Measurements from ENCODE around the gene ZNF799. TPM values are rescaled to one million over a fixed set of nuclear protein-coding genes. Genes with fewer than 3 reads are reported as not detected.
A peak's percentile ranks its signal among the peaks of the same experiment; 100 is the strongest.
"Not testable (repeated sequence)": the region's sequence is repeated elsewhere in the genome, so short reads cannot be mapped to it uniquely, and the experiment has no call there.

ZNF799 gene
- 1 to 10 TPM; 2.3 to 3.4 TPM for total RNA-seq

DNA sequence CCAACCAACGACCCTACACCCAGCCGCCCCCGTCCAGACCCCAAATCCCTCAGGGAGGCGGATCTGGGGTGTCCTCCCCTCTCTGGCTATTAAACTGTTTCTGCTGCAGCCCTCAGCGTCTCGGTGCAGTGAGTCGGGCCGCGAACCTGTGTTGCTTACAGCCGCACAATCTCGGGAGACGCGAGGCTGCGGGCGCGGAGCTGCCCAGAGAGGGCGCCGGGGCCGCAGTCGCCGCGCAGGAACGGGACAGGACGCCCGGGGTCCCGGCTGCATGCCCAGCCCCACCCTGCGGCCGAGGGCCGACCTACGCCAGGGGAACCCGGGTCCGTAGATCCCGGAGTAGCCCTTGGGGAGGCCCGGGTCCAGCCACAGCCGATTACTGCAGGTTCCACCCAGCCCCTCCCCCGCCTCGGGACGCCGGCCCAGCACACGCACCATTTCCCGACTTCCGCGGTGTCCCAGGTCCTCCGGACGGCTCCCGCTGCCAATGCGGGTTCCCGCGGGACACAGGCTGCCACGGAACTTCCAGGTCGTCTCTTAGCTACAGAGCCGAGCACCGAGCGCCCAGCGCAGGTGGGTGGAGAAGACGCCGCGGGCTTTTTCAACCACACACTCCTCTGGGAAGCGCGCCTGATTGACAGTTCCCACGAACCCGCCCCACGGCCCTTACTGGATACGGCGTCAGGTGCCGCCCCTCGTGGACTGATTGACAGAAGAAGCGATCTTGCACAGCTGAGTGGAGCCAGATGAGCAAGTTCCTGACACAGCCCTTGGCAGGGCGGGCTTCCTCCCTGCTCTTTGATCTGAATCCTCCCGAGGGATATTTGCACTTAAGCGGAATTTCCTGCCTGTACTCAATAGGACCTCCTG is at the start of gene ZNF799:
TSS of gene ZNF799 (minus strand) at position 639 of the 870 bp plus-strand sequence. CDS start at position 438, 201 bp downstream.
- H3K4me3 Mint-ChIP-seq: peak within 1 kb of the TSS; percentile 94 to 95
- peaks cover 17% of the 10 kb centered on the region for H3K4me1 Mint-ChIP-seq (ENCODE audit: low read depth)

DNA sequence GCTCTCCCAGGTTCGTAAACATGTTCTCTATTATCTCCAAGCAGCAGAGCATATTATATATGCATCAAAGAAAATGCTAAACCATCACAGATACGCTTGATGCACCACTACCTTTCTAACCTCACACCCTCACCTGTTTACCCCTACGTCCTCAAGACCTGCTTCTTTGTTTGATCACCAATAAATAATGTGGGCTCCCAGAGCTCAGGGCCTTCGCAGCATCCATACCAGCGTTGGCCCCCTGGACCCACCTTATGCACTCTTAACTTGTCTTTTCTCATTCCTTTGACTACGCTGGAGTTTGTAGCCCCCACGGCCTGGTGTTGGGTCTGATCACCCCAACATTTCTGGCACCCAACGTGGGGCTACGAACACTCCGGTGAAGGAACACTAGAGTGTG is 49.8 kb upstream of the ZNF799 start:
- no peaks in the 10 kb centered on the region for H3K27me3 Mint-ChIP-seq (ENCODE audit: low read depth)
- H3K27ac Mint-ChIP-seq: no peak overlapping the region
- H3K9me3 Mint-ChIP-seq: peaks cover 15 to 18% of the 10 kb centered on the region in 2 donors
- no peak for DNase-seq
- H3K36me3 Mint-ChIP-seq (ENCODE audit: insufficient read depth in 2 of 2): peaks cover 11 to 18% of the 10 kb centered on the region in 2 donors
- no peaks in the 10 kb centered on the region for H3K4me1 Mint-ChIP-seq (ENCODE audit: low read depth)
- H3K4me3 Mint-ChIP-seq: no peak overlapping the region
- no peak for ATAC-seq (replicated peaks in 1 of 2)

More for the DNA sequence above, at the start of gene ZNF799:
- no peaks in the 10 kb centered on the region for H3K27me3 Mint-ChIP-seq (ENCODE audit: low read depth)
- DNase-seq (peak; percentile 86 to 88), ATAC-seq (replicated peaks in 1 of 2) (peak; percentile 95 to 96)
- peak within 1 kb of the TSS; percentile 79 for H3K27ac Mint-ChIP-seq
- H3K36me3 Mint-ChIP-seq (ENCODE audit: insufficient read depth in 2 of 2): peaks cover 6 to 10% of the 10 kb centered on the region in 2 donors
- peaks cover 0 to 10% of the 10 kb centered on the region in 2 donors for H3K9me3 Mint-ChIP-seq

DNA sequence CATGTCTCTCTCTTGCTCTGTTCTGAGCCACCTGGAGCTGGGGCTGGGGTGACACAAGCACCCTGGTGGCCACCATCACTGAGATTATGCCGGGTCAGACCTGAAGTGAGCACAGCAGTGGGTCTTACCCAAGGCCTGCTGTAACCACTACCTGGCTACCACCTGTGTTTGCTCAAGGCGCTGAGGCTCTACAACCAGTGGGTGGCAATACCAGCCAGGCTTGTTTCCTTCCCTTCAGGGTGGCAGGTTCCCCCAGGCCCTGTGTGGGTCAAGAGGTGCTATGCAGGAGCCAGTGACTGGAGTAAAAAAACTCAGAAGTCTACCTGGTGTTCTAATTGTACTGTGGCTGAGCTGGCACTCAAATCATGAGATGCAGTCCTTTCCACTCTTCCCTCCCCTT is 47.7 kb upstream of the ZNF799 start:
- Mint-ChIP-seq H3K9me3 (peaks cover 17 to 22% of the 10 kb centered on the region in 2 donors), H3K4me3 (no peak overlapping the region), H3K4me1 (ENCODE audit: low read depth) (no peaks in the 10 kb centered on the region), H3K27me3 (ENCODE audit: low read depth) (no peaks in the 10 kb centered on the region), H3K27ac (no peak overlapping the region), H3K36me3 (ENCODE audit: insufficient read depth in 2 of 2) (peaks cover 14 to 24% of the 10 kb centered on the region in 2 donors)
- ATAC-seq (replicated peaks in 1 of 2) (no peak), DNase-seq (no peak)

DNA sequence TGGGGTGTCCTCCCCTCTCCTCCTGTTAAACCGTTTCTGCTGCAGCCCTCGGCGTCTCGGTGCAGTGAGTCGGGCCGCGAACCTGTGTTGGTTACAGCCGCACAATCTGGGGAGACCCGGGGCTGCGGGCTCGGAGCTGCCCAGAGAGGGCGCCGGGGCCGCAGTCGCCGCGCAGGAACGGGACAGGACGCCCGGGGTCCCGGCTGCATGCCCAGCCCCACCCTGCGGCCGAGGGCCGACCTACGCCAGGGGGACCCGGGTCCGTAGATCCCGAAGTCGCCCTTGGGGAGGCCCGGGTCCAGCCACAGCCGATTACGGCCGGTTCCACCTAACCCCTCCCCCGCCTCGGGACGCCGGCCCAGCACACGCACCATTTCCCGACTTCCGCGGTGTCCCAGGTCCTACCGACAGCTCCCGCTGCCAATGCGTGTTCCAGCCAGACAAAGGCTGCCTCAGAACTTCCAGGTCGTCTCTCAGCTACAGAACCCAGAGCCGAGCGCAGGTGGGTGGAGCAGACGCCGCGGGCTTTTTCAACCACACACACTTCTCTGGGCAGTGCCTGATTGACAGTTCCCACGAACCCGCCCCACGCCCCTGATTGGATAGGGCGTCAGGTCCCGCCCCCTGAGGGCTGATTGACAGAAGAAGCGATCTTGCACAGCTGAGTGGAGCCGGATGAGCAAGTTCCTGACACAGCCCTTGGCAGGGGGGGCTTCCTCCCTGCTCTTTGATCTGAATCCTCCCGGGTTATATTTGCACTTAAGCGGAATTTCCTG is 39.7 kb upstream of the ZNF799 start, which contains the start of gene ZNF443:
TSS of gene ZNF443 (minus strand) at position 481 of the 776 bp plus-strand sequence. CDS start at position 374, 107 bp downstream.
- peak; percentile 98 to 100 for ATAC-seq (replicated peaks in 1 of 2)

DNA sequence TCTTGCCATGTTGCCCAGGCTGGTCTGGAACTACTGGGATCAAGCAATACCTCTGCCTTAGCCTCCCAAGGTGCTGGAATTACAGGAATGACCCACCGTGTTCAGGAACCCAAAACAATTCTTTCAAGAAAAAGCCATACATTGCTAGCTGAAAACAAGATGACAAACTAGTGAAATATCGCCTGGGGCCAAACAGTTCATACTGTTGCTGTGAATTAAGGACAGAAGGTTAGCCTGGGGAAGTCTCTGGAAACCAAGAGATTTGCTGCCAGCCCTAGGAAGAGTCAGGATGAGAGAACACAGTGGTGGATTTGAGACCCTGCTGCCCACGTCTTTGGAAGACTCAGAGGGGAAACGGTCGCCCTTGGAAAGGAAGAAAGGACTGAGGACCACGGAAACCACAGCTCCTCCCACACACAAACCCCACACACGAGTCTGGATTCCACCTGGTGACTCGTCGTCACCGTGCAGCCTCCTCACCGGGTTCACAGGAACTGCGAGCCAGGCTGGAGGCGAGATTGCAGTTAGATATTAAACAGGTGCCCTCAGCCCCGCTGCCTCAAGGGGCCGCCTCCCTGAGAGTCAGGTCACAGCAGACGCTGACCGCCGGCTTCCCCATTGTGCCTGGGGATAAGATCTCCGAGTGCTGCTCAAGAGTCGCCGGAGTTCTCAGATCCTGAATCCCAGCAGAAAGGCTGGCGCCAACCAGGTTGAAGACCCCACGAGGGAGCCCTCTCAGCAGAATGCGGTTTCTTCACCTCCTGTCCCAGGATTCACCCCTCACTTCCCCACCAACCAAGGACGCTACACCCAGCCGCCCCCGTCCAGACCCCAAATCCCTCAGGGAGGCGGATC is 38.8 kb upstream of the ZNF799 start:
- peak; percentile 14 to 21 for ATAC-seq (replicated peaks in 1 of 2)
- H3K9me3 Mint-ChIP-seq: peaks cover 5 to 12% of the 10 kb centered on the region in 2 donors
- not testable (repeated sequence) for H3K4me1 Mint-ChIP-seq (ENCODE audit: low read depth); H3K27ac Mint-ChIP-seq; H3K27me3 Mint-ChIP-seq (ENCODE audit: low read depth)
- peaks cover 19 to 39% of the 10 kb centered on the region in 2 donors for H3K36me3 Mint-ChIP-seq (ENCODE audit: insufficient read depth in 2 of 2)
- peak overlapping the region; percentile 100 for H3K4me3 Mint-ChIP-seq
- peak; percentile 59 to 68 for DNase-seq

More for the DNA sequence above, 39.7 kb upstream of the ZNF799 start, which contains the start of gene ZNF443:
- Mint-ChIP-seq H3K36me3 (ENCODE audit: insufficient read depth in 2 of 2) (peaks cover 16 to 34% of the 10 kb centered on the region in 2 donors), H3K4me3 (peak within 1 kb of the TSS; percentile 100), H3K27me3 (ENCODE audit: low read depth) (no peaks in the 10 kb centered on the region), H3K9me3 (peaks cover 4 to 10% of the 10 kb centered on the region in 2 donors), H3K4me1 (ENCODE audit: low read depth) (peaks cover 8% of the 10 kb centered on the region), H3K27ac (peak within 1 kb of the TSS; percentile 94)
- peak; percentile 98 to 99 for DNase-seq

DNA sequence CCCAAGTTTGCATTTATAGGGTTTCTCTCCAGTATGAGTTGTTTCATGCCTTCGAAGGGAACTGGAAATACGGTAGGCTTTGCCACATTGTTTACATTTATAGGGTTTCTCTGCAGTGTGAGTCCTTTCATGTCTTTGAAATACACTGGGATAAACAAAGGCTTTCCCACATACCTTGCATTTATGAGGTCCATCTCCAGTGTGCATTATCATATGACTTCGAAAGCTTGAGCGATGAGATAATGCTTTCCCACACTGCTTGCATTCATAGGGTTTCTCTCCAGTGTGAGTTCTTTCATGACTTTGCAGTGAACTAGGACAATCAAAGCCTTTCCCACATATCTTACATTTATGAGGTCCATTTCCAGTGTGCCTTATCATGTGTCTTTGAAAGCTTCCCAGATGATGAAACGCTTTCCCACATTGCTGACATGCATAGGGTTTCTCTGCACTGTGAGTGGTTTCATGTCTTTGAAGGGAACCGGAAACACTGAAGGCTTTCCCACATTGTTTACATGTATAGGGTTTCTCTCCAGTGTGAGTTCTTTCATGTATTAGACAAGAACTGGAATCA is 29.7 kb upstream of the ZNF799 start:
- H3K27ac Mint-ChIP-seq; ATAC-seq (replicated peaks in 1 of 2); H3K4me1 Mint-ChIP-seq (ENCODE audit: low read depth); H3K4me3 Mint-ChIP-seq; DNase-seq; H3K27me3 Mint-ChIP-seq (ENCODE audit: low read depth): not testable (repeated sequence)
- peaks cover 43 to 68% of the 10 kb centered on the region in 2 donors for H3K36me3 Mint-ChIP-seq (ENCODE audit: insufficient read depth in 2 of 2)
- peaks cover 14 to 34% of the 10 kb centered on the region in 2 donors for H3K9me3 Mint-ChIP-seq

DNA sequence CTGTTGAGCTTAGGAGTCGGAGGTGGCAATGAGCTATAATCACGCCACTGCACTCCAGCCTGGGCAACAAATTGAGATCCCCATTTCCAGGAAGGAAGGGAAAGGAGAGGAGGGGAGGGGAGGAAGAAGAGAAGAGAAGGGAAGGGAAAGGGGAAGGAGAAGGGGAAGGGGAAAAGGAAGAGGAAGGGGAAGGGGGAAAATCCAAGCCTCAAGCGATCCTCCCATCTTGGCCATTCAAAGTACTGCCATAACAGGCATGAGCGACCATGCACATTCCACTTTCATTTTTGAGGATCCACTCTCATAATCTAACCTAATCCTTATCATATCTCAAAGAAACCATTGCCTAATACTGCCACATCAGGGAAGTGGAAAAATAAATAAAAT is 24.8 kb upstream of the ZNF799 start:
- Mint-ChIP-seq H3K27me3 (ENCODE audit: low read depth) (no peaks in the 10 kb centered on the region), H3K9me3 (peaks cover 7 to 29% of the 10 kb centered on the region in 2 donors), H3K27ac (no peak overlapping the region), H3K4me3 (no peak overlapping the region), H3K4me1 (ENCODE audit: low read depth) (no peaks in the 10 kb centered on the region), H3K36me3 (ENCODE audit: insufficient read depth in 2 of 2) (peaks cover 42 to 48% of the 10 kb centered on the region in 2 donors)
- no peak for ATAC-seq (replicated peaks in 1 of 2)
- no peak for DNase-seq

DNA sequence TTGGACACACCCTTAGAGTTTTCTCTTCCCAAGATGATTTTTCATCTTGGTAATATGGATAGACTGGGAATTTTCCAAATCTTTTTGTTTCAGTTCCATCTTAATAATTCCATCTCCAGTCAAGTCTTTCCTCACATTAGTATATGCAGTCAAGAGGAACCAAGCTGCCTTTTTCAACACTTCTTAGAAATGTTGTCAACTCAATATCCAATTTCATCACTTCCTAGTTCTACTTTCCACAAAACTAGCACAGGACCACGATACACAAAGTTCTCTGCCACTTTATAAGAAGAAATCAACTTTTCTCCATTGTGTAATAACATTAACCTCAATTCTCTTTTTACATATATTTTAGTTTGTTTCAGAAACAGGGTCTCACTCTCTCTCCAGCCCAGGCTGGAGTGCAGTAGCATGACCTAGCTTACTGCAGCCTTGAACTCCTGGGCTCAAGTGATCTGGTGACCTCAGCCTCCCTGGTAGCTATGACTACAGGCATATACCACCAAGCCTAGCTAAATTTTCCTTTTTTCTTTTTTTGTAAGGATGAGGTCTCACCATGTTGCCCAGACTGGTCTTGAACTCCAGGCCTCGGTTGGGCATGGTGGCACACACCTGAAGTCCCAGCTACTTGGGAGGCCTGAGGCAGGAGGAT is 24.3 kb upstream of the ZNF799 start:
- DNase-seq (no peak), ATAC-seq (replicated peaks in 1 of 2) (no peak)
- Mint-ChIP-seq H3K4me1 (ENCODE audit: low read depth) (no peaks in the 10 kb centered on the region), H3K9me3 (peaks cover 6 to 26% of the 10 kb centered on the region in 2 donors), H3K4me3 (no peak overlapping the region), H3K27me3 (ENCODE audit: low read depth) (no peaks in the 10 kb centered on the region), H3K36me3 (ENCODE audit: insufficient read depth in 2 of 2) (peaks cover 38 to 43% of the 10 kb centered on the region in 2 donors), H3K27ac (no peak overlapping the region)

DNA sequence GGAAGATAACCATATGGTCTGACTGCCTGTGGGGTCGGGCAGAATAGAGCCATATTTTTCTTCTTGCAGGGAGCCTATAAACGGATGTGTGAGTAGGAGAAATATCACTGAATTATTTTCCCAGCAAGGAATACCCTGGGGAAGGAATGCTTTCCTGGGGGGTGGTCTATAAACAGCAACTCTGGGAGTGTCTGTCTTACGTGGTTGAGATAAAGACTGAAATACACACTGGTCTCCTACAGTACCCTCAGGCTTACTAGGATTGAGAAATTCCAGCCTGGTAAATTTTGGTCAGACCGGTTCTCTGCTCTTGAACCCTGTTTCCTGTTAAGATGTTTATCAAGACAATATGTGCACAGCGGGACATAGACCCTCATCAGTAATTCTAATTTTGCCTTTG is 16.2 kb upstream of the ZNF799 start:
- peaks cover 2 to 29% of the 10 kb centered on the region in 2 donors for H3K9me3 Mint-ChIP-seq
- DNase-seq; H3K27ac Mint-ChIP-seq; ATAC-seq (replicated peaks in 1 of 2); H3K4me3 Mint-ChIP-seq; H3K4me1 Mint-ChIP-seq (ENCODE audit: low read depth); H3K27me3 Mint-ChIP-seq (ENCODE audit: low read depth): not testable (repeated sequence)
- peaks cover 16 to 20% of the 10 kb centered on the region in 2 donors for H3K36me3 Mint-ChIP-seq (ENCODE audit: insufficient read depth in 2 of 2)

DNA sequence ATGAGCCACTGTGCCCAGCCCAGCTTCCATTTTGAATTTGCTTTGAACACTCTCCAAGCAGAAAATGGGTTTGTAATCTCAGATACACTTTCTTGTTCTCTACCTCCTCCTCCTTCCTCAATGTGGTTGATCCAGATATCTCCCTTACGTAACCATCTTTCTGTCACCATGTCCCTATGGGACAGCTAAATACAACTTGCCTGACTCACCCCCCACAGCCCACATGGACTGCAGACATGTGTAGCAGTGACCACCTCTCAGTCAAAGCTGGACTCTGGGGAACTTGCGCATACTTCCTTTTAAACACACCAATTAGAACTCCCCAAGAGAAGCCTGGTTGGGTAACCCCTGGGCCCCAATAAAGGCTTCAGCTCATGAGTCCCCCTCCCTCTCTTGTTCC is 10.8 kb upstream of the ZNF799 start:
- ATAC-seq (replicated peaks in 1 of 2) (no peak), DNase-seq (no peak)
- no peak overlapping the region for H3K4me3 Mint-ChIP-seq
- H3K27me3 Mint-ChIP-seq (ENCODE audit: low read depth): no peaks in the 10 kb centered on the region
- H3K36me3 Mint-ChIP-seq (ENCODE audit: insufficient read depth in 2 of 2): peaks cover 11 to 20% of the 10 kb centered on the region in 2 donors
- H3K4me1 Mint-ChIP-seq (ENCODE audit: low read depth): no peaks in the 10 kb centered on the region
- H3K27ac Mint-ChIP-seq: no peak overlapping the region
- peaks cover 7 to 19% of the 10 kb centered on the region in 2 donors for H3K9me3 Mint-ChIP-seq

DNA sequence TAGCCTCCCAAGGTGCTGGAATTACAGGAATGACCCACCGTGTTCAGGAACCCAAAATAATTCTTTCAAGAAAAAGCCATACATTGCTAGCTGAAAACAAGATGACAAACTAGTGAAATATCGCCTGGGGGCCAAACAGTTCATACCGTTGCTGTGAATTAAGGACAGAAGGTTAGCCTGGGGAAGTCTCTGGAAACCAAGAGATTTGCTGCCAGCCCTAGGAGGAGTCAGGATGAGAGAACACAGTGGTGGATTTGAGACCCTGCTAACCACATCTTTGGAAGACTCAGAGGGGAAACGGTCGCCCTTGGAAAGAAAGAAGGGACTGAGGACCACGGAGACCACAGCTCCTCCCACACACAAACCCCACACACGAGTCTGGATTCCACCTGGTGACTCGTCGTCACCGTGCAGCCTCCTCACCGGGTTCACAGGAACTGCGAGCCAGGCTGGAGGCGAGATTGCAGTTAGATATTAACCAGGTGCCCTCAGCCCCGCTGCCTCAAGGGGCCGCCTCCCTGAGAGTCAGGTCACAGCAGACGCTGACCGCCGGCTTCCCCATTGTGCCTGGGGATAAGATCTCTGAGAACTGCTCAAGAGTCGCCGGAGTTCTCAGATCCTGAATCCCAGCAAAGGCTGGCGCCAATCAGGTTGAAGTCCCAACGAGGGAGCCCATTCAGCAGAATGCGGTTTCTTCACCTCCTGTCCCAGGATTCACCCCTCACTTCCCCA is 1.0 kb downstream of the ZNF799 start:
- not testable (repeated sequence) for H3K27me3 Mint-ChIP-seq (ENCODE audit: low read depth)

More for the DNA sequence above, 1.0 kb downstream of the ZNF799 start:
- ATAC-seq (replicated peaks in 1 of 2) (peak; percentile 33 to 49), DNase-seq (peak; percentile 25 to 44)
- H3K36me3 Mint-ChIP-seq (ENCODE audit: insufficient read depth in 2 of 2): peaks cover 6 to 13% of the 10 kb centered on the region in 2 donors
- H3K9me3 Mint-ChIP-seq: peaks cover 2 to 13% of the 10 kb centered on the region in 2 donors
- peak overlapping the region; percentile 63 for H3K27ac Mint-ChIP-seq
- peak overlapping the region; percentile 94 to 95 for H3K4me3 Mint-ChIP-seq
- H3K4me1 Mint-ChIP-seq (ENCODE audit: low read depth): peaks cover 17% of the 10 kb centered on the region

All from activated T-cell treated with anti-CD3 and anti-CD28 coated beads, Interleukin-2, amount 50 U/mL, for 72 hours (primary cell).